ENCODE results near the gene GALNS. TPM values are rescaled to one million over a fixed set of nuclear protein-coding genes. Genes with fewer than 3 reads are reported as not detected.

GALNS gene
- total and polyA plus RNA-seq, 2 experiments from 2014 or later = 19.6 to 53.5 TPM

GRCh38 chr16:88837806-88838205, 18.9 kb downstream of the GALNS start:
- DNase-seq (ENCODE audit: low spot score) = no peak
- Histone ChIP-seq H3K4me2 (no peak overlapping the region), H4K20me1 (ENCODE audit: insufficient read depth, poor library complexity, severe bottlenecking) (no peaks in the 10 kb centered on the region), H3K79me2 (no peaks in the 10 kb centered on the region), H3K4me1 (ENCODE audit: insufficient read depth) (no peaks in the 10 kb centered on the region), H3K27ac (no peak overlapping the region), H3K27me3 (no peaks in the 10 kb centered on the region), H2AFZ (no peak overlapping the region), H3K4me3 (no peak overlapping the region), H3K9me3 (ENCODE audit: low read depth) (no peaks in the 10 kb centered on the region), H3K9me2 (replicated peaks; ENCODE audit: insufficient read depth) (no peaks in the 10 kb centered on the region), H3K36me3 (replicated peaks; ENCODE audit: insufficient read depth, low read depth) (no peaks in the 10 kb centered on the region)
- no peak for TF ChIP-seq CTCF (IDR thresholded peaks at IDR 0.05; ENCODE audit: poor library complexity)
- no peak for TF ChIP-seq EZH2phosphoT487 (IDR thresholded peaks at IDR 0.05; ENCODE audit: low read depth, severe bottlenecking, unreplicated experiment)
- TF ChIP-seq EZH2 (IDR thresholded peaks at IDR 0.05; ENCODE audit: borderline replicate concordance) = no peak
- 96% methylated on average over 20 of the region's 20 CpGs for WGBS (ENCODE audit: low lambda C conversion rate, missing lambda C conversion rate)

DNA sequence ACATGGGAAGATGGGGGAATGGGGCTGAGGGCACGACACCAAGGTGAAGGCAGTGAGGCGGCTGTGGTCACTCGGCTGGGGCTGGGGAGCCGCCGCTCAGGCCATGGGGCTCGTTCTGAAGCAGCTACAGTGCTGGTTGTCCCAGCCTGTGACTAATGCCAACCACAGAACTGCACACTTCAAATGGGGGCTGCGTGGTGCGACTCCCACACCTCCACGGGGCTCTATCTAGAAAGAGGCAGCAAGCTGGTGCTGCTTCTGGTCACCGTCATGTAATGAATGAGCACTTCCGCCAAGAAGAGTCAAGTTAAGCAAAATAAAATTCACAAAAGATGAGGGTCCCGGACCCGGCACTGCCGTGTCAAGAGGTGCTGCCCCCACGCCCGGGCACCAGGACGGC, 20.0 kb downstream of the GALNS start:
- no peaks in the 10 kb centered on the region for H4K20me1 ChIP-seq (ENCODE audit: insufficient read depth, poor library complexity, severe bottlenecking)
- no peak overlapping the region for H3K27ac ChIP-seq
- H2AFZ ChIP-seq = no peak overlapping the region
- H3K79me2 ChIP-seq = no peaks in the 10 kb centered on the region
- H3K9me2 ChIP-seq (replicated peaks; ENCODE audit: insufficient read depth) = no peaks in the 10 kb centered on the region
- no peaks in the 10 kb centered on the region for H3K9me3 ChIP-seq (ENCODE audit: low read depth)
- H3K4me3 ChIP-seq = no peak overlapping the region
- no peak for DNase-seq (ENCODE audit: low spot score)
- no peaks in the 10 kb centered on the region for H3K4me1 ChIP-seq (ENCODE audit: insufficient read depth)
- no peaks in the 10 kb centered on the region for H3K27me3 ChIP-seq
- no peak for TF ChIP-seq EZH2 (IDR thresholded peaks at IDR 0.05; ENCODE audit: borderline replicate concordance)
- no peak for TF ChIP-seq CTCF (IDR thresholded peaks at IDR 0.05; ENCODE audit: poor library complexity)
- TF ChIP-seq EZH2phosphoT487 (IDR thresholded peaks at IDR 0.05; ENCODE audit: low read depth, severe bottlenecking, unreplicated experiment) = no peak
- WGBS (ENCODE audit: low lambda C conversion rate, missing lambda C conversion rate) = 94% methylated on average over 17 of the region's 17 CpGs
- no peak overlapping the region for H3K4me2 ChIP-seq
- no peaks in the 10 kb centered on the region for H3K36me3 ChIP-seq (replicated peaks; ENCODE audit: insufficient read depth, low read depth)

DNA sequence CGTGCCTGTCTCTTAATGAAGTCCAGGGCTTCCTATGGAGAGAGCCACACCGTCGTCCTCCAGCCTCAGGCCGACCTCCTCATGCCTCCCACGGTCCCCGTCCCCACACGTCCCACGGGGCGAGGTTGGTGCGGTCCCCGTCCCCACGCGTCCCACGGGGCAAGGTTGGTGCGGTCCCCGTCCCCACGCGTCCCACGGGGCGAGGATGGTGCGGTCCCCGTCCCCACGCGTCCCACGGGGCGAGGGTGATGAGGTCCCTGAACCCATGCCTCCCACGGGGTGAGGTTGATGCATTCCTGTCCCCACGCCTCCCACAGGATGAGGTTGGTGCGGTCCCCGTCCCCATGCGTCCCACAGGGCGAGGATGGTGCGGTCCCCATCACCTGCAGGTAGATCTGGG, 20.9 kb downstream of the GALNS start:
- over 99% methylated on average over 29 of the region's 33 CpGs for WGBS (ENCODE audit: low lambda C conversion rate, missing lambda C conversion rate)
- Histone ChIP-seq H2AFZ (no peak overlapping the region), H3K4me2 (no peak overlapping the region), H3K9me2 (replicated peaks; ENCODE audit: insufficient read depth) (no peaks in the 10 kb centered on the region), H3K27ac (no peak overlapping the region), H3K4me1 (ENCODE audit: insufficient read depth) (no peaks in the 10 kb centered on the region), H3K79me2 (no peaks in the 10 kb centered on the region), H3K9me3 (ENCODE audit: low read depth) (no peaks in the 10 kb centered on the region), H3K4me3 (no peak overlapping the region), H3K36me3 (replicated peaks; ENCODE audit: insufficient read depth, low read depth) (no peaks in the 10 kb centered on the region), H3K27me3 (no peaks in the 10 kb centered on the region), H4K20me1 (ENCODE audit: insufficient read depth, poor library complexity, severe bottlenecking) (no peaks in the 10 kb centered on the region)
- DNase-seq (ENCODE audit: low spot score) = no peak
- TF ChIP-seq CTCF (IDR thresholded peaks at IDR 0.05; ENCODE audit: poor library complexity) (no peak), EZH2 (IDR thresholded peaks at IDR 0.05; ENCODE audit: borderline replicate concordance) (no peak), EZH2phosphoT487 (IDR thresholded peaks at IDR 0.05; ENCODE audit: low read depth, severe bottlenecking, unreplicated experiment) (no peak)

GRCh38 chr16:88835383-88835782, 21.4 kb downstream of the GALNS start:
- H3K79me2 ChIP-seq = no peaks in the 10 kb centered on the region
- no peak overlapping the region for H3K4me3 ChIP-seq
- no peaks in the 10 kb centered on the region for H3K36me3 ChIP-seq (replicated peaks; ENCODE audit: insufficient read depth, low read depth)
- no peaks in the 10 kb centered on the region for H3K27me3 ChIP-seq
- DNase-seq (ENCODE audit: low spot score) = no peak
- no peak overlapping the region for H3K4me2 ChIP-seq
- 96% methylated on average over 11 of the region's 11 CpGs for WGBS (ENCODE audit: low lambda C conversion rate, missing lambda C conversion rate)
- TF ChIP-seq EZH2phosphoT487 (IDR thresholded peaks at IDR 0.05; ENCODE audit: low read depth, severe bottlenecking, unreplicated experiment) (no peak), CTCF (IDR thresholded peaks at IDR 0.05; ENCODE audit: poor library complexity) (no peak), EZH2 (IDR thresholded peaks at IDR 0.05; ENCODE audit: borderline replicate concordance) (no peak)
- H3K4me1 ChIP-seq (ENCODE audit: insufficient read depth) = no peaks in the 10 kb centered on the region
- no peaks in the 10 kb centered on the region for H3K9me2 ChIP-seq (replicated peaks; ENCODE audit: insufficient read depth)
- H4K20me1 ChIP-seq (ENCODE audit: insufficient read depth, poor library complexity, severe bottlenecking) = no peaks in the 10 kb centered on the region
- H3K9me3 ChIP-seq (ENCODE audit: low read depth) = no peaks in the 10 kb centered on the region
- no peak overlapping the region for H3K27ac ChIP-seq
- no peak overlapping the region for H2AFZ ChIP-seq
